ENCODE measurements around the gene DPP9.

The DPP9 gene

DNA sequence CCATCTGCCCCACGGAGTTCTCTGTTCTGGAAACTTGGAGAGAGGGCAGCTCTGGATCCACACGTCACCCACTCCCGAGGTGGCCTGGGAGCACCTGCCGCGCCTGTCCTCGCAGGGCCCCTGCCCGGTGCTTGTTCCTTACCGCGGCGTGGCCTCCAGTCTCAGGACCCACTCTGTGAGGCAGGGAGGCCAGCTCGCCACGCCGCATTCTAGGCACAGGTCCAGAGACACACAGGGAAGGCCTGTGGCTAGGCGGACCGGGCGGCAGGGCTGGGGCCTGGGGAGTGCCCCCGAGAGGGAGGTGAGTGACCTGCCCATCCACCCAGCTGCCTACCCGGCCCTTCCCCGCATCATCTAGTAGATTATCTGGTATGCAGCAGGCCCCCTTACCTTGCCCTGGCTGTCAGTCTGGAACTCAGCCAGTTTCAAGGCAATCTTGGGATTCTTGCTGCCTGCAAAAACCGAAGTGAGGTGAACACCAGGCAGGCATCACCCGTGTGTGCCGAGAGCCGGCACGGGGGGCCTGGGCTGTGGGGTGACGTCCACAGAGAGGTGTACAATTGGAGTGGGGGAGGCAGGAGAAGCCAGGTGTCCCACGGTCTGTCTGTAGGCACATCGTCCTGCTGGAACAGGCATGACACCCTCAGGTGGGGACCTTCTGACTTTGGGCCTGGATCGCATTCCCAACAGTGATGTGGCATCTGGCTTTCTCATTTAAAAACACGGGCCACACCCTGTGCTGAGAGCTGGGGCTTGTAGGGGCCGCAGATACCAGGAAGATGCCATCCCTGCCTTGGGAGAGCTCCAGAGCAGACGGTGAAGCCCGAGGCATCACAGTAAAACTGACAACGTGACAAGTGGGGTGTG, 23.6 kb downstream of the DPP9 start:
- DNase-seq (ENCODE audit: low spot score), result no peak
- in situ Hi-C loops (cut with MboI; ENCODE audit: low sequenced_read_pairs, unreplicated experiment), result no loop called here
- TF ChIP-seq, protein P1, sequence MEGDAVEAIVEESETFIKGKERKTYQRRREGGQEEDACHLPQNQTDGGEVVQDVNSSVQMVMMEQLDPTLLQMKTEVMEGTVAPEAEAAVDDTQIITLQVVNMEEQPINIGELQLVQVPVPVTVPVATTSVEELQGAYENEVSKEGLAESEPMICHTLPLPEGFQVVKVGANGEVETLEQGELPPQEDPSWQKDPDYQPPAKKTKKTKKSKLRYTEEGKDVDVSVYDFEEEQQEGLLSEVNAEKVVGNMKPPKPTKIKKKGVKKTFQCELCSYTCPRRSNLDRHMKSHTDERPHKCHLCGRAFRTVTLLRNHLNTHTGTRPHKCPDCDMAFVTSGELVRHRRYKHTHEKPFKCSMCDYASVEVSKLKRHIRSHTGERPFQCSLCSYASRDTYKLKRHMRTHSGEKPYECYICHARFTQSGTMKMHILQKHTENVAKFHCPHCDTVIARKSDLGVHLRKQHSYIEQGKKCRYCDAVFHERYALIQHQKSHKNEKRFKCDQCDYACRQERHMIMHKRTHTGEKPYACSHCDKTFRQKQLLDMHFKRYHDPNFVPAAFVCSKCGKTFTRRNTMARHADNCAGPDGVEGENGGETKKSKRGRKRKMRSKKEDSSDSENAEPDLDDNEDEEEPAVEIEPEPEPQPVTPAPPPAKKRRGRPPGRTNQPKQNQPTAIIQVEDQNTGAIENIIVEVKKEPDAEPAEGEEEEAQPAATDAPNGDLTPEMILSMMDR (IDR thresholded peaks at IDR 0.05; ENCODE audit: borderline replicate concordance, control extremely low read depth, extremely low read depth, insufficient read depth, missing control alignments), result no peak

DNA sequence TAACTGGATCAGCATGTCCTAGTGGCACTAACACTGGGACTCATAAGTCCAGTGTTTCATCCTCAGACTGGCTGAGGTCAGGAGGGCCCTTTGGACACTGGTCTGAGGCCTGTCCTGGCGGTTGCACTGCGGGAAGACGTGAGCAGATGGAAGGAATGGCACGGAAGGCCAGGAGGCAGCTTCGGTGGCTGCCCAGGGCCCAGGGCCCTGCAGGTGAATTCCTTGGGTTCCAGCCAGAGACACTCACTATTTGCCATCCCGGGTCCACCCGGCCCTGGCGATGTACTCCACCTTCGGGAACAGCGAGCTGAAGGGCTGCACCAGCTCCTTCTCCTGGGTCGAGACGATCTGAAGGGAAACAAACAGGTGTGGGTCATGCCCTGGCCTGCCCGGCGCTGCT, 26.3 kb downstream of the DPP9 start:
- in situ Hi-C loops (cut with MboI; ENCODE audit: low sequenced_read_pairs, unreplicated experiment), result no loop called here
- TF ChIP-seq, protein P1 (IDR thresholded peaks at IDR 0.05; ENCODE audit: borderline replicate concordance, control extremely low read depth, extremely low read depth, insufficient read depth, missing control alignments), result no peak
- no peak for DNase-seq (ENCODE audit: low spot score)

DNA sequence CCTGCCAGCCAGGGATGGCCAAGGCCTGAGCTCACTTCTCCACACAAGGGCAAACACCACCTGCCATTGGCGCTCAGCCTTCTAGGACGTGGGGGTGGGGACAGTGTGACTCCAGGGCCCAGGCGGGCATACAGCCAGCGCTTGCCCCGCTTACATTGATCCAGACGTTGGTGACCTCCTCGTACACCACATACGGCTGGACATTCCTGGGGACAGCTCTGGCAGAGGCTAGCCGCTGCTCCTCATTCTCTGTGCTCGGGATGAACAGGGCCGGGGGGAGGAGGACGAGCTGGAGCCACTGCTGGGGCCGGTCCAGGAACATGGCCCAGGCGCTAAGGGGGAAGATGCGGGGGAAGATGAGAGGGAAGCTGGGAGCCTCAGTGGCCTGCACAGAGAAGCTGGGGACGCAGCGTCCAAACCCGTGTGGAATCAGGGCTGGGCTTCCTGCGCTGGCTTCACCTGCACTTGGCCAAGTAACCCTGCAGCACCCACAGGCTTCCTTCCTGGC, 28.4 kb downstream of the DPP9 start:
- no peak for DNase-seq (ENCODE audit: low spot score)
- TF ChIP-seq, protein P1 (IDR thresholded peaks at IDR 0.05; ENCODE audit: borderline replicate concordance, control extremely low read depth, extremely low read depth, insufficient read depth, missing control alignments), result no peak

DNA sequence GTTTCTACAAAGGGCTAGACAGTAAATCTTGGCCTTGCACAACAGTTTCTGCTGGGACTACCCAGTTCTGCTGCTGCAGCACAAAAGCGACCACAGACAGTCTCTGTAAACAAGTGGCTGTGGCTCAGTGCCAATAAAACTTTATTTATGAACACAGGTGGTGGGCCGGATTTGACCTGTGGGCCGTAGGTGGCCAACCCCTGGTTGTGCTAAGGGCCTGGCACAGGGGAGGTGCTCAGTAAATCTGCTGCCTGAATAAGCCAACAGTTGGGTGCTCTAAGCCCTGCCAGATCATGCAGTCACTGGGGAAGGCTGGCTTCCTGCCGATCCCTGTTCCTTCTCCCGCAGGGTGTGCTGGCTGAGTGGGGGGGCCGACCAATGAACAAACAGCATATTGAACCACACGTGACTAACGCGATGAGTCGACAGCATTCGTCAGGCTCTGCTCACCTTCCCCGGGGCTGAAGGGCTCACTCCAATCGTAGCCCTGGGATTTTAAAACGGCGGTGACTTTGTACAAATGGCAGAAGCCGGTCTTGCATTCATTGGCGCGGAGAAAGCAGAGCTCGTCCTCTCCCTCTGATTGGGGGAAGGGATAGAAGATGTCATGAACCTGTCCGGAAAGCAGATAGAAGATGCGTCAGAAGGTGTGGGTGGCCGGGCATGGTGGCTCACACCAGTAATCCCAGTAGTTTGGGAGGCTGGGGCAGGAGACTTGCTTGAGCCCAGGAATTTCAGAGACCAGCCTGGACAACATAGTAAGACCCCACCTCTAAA, 29.2 kb downstream of the DPP9 start:
- in situ Hi-C loops (cut with MboI; ENCODE audit: low sequenced_read_pairs, unreplicated experiment), result no loop called here
- no peak for DNase-seq (ENCODE audit: low spot score)
- TF ChIP-seq, protein P1 (IDR thresholded peaks at IDR 0.05; ENCODE audit: borderline replicate concordance, control extremely low read depth, extremely low read depth, insufficient read depth, missing control alignments), result no peak

More for the DNA sequence above, 28.4 kb downstream of the DPP9 start:
- in situ Hi-C loops (cut with MboI; ENCODE audit: low sequenced_read_pairs, unreplicated experiment), result no loop called here

DNA sequence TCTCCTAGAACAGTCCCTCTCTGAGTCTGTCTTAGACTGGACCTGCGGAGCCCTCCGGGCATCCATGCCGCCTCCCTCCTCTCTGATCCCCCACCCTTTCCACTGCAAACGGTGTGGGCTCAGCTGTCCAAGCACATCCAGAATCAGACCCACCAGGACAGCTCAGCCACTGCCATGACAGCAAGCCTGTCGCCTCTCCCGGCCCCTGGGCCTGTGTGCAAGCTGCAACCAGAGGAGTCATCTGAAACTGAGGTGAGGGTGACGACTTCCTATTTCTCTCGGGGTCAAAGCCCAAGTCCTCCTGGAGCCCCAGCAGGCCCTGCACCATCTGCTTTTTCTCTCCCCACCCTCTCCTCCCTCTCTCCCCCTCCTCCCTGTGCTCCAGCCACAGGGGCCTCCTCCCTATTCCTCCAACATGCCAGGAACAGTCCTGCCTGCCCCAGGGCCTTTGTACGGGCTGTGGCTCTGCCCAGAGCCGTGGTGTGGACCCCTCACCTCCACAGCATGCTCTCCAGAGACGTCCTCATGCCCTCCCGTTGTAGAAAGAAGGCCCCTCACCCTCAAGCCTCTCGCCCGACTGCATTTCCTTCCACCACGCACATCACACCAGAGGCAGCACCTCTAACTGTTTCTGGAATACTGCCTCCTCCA, 30.0 kb downstream of the DPP9 start:
- no peak for DNase-seq (ENCODE audit: low spot score)
- in situ Hi-C loops (cut with MboI; ENCODE audit: low sequenced_read_pairs, unreplicated experiment), result no loop called here
- TF ChIP-seq, protein P1 (IDR thresholded peaks at IDR 0.05; ENCODE audit: borderline replicate concordance, control extremely low read depth, extremely low read depth, insufficient read depth, missing control alignments), result no peak

DNA sequence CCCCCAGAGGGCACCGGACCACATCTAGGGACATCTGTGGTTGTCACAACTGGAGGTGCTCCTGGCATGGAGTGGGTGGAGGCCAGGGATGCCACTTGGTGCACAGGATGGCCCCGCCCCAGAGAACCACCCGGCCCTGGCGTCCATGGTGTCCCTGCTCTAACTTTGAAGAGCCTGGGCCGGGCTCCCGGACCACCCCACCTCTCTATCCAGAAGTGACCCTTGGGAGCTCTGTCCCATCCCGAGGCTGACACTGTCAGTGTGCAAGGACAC, 30.6 kb downstream of the DPP9 start:
- in situ Hi-C loops (cut with MboI; ENCODE audit: low sequenced_read_pairs, unreplicated experiment), result no loop called here
- no peak for DNase-seq (ENCODE audit: low spot score)
- TF ChIP-seq, protein P1 (IDR thresholded peaks at IDR 0.05; ENCODE audit: borderline replicate concordance, control extremely low read depth, extremely low read depth, insufficient read depth, missing control alignments), result no peak

Measured in GM13976 (cell line).